Measurements from ENCODE around the gene SMARCB1.

SMARCB1 gene

GRCh38 chr22:23829845-23830372 lies 43.1 kb downstream of the SMARCB1 start:
- Histone ChIP-seq H3K9me3 (ENCODE audit: severe bottlenecking) (no peaks in the 10 kb centered on the region), H3K4me1 (ENCODE audit: insufficient read depth, poor library complexity, severe bottlenecking) (peaks cover 5% of the 10 kb centered on the region), H3K36me3 (ENCODE audit: low read depth) (peaks cover 64% of the 10 kb centered on the region), H3K27me3 (ENCODE audit: insufficient read depth, poor library complexity, severe bottlenecking) (no peaks in the 10 kb centered on the region), H3K27ac (ENCODE audit: poor library complexity, severe bottlenecking) (no peak overlapping the region), H3K4me3 (ENCODE audit: severe bottlenecking) (no peak overlapping the region)
- no peak for ATAC-seq (ENCODE audit: low read depth)
- TF ChIP-seq CTCF (IDR thresholded peaks at IDR 0.05; ENCODE audit: poor library complexity, severe bottlenecking): no peak
- DNase-seq (ENCODE audit: low spot score): no peak

GRCh38 chr22:23831261-23831660 lies 44.5 kb downstream of the SMARCB1 start:
- Histone ChIP-seq H3K36me3 (ENCODE audit: low read depth) (peaks cover 64% of the 10 kb centered on the region), H3K9me3 (ENCODE audit: severe bottlenecking) (no peaks in the 10 kb centered on the region), H3K27me3 (ENCODE audit: insufficient read depth, poor library complexity, severe bottlenecking) (no peaks in the 10 kb centered on the region), H3K4me1 (ENCODE audit: insufficient read depth, poor library complexity, severe bottlenecking) (no peaks in the 10 kb centered on the region), H3K27ac (ENCODE audit: poor library complexity, severe bottlenecking) (no peak overlapping the region), H3K4me3 (ENCODE audit: severe bottlenecking) (no peak overlapping the region)
- DNase-seq (ENCODE audit: low spot score) (peak; percentile 28), ATAC-seq (ENCODE audit: low read depth) (no peak)
- TF ChIP-seq CTCF (IDR thresholded peaks at IDR 0.05; ENCODE audit: poor library complexity, severe bottlenecking): no peak

DNA sequence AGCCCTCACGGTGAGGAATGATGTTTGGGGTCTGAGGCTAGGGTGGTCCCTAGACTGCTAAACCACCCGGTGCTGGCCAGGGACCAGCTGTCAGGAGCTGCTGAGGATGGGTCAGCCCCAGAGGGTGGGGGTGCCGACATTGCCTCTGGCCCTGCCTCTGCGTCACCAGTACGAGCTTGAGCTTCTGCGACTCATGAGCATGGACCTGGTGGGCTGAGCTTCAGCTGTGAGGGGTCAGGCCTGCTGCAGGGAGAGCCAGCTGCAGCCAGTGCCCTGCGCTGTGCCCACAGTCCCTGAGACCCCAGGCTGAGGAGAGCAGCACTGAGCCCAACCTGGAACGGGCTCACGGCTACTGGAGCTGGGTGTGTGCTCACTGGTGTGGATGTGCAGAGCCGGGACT lies 45.0 kb downstream of the SMARCB1 start:
- H3K4me1 ChIP-seq (ENCODE audit: insufficient read depth, poor library complexity, severe bottlenecking): no peaks in the 10 kb centered on the region
- H3K36me3 ChIP-seq (ENCODE audit: low read depth): peaks cover 58% of the 10 kb centered on the region
- no peak overlapping the region for H3K4me3 ChIP-seq (ENCODE audit: severe bottlenecking)
- no peak for TF ChIP-seq CTCF (IDR thresholded peaks at IDR 0.05; ENCODE audit: poor library complexity, severe bottlenecking)
- no peaks in the 10 kb centered on the region for H3K9me3 ChIP-seq (ENCODE audit: severe bottlenecking)
- H3K27ac ChIP-seq (ENCODE audit: poor library complexity, severe bottlenecking): no peak overlapping the region
- no peak for ATAC-seq (ENCODE audit: low read depth)
- DNase-seq (ENCODE audit: low spot score): peak; percentile 49
- H3K27me3 ChIP-seq (ENCODE audit: insufficient read depth, poor library complexity, severe bottlenecking): no peaks in the 10 kb centered on the region

DNA sequence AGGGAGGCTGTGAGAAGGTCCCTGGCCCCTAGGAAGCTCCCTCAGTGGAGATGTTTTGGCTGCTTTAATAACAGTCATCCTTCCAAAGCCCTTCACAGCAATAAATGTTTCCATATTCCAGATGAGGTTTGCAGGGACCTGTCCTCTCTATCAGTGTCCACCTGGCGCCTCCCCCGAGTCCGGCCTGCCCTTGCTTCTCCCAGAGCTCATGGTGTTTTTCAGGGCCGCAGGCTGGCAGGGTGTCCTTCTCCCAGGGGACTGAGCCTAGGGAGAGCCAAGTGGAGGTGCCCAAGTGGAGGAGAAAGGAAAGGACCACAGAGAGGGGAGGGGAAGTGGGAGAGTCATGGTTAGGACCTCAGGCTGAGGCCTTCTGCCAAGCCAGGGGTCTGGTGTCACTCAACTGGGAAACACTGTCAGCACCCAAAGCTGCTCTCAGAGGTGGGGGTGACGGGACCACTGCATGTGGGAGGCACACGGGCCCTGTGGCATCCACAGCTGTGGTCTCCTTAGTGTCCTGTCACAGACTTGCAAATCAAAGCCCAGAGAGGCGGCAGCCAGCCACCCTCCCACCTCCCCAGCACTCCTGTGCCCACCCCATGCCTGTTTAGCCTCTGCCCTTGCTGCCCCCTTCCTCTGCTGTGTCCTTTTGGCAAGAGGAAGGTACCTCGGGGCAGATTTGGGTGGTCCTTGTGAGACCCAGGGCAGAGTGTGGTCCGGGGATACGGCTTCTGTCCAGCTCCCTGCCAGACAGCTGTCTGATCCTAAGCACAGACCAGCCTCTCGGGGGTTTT lies 45.7 kb downstream of the SMARCB1 start:
- no peak for TF ChIP-seq CTCF (IDR thresholded peaks at IDR 0.05; ENCODE audit: poor library complexity, severe bottlenecking)
- Histone ChIP-seq H3K9me3 (ENCODE audit: severe bottlenecking) (no peaks in the 10 kb centered on the region), H3K4me3 (ENCODE audit: severe bottlenecking) (no peak overlapping the region), H3K27ac (ENCODE audit: poor library complexity, severe bottlenecking) (no peak overlapping the region), H3K27me3 (ENCODE audit: insufficient read depth, poor library complexity, severe bottlenecking) (no peaks in the 10 kb centered on the region), H3K4me1 (ENCODE audit: insufficient read depth, poor library complexity, severe bottlenecking) (no peaks in the 10 kb centered on the region), H3K36me3 (ENCODE audit: low read depth) (peaks cover 52% of the 10 kb centered on the region)
- DNase-seq (ENCODE audit: low spot score) (peak; percentile 36), ATAC-seq (ENCODE audit: low read depth) (no peak)

Data from RWPE2 (cell line).